Aorta (tissue), 5 donors: ENCODE data around the gene AP3B1. TPM values are rescaled to one million over a fixed set of nuclear protein-coding genes. Genes with fewer than 3 reads are reported as not detected.

Experiments
- ATAC-seq: fragments of 200-7000 bp; cut with Tn5 transposase; one replicate; pipeline ENCODE4 v1.9.1; 2022; ENCODE audit warnings: moderate library complexity; ENCODE audit not compliant: low FRiP score
- DNase-seq, 2 donors: peaks; one replicate each; pipeline ENCODE4 v3.0.0-alpha.2; 2020
- H3K27ac ChIP-seq, 2 donors: one replicate each; pipeline ENCODE4 v1.5.1; 2013; ENCODE audit warnings: low read length in 2 of 2, mild to moderate bottlenecking in 2 of 2, moderate library complexity in 2 of 2, control low read depth in 1 of 2, inconsistent platforms in 1 of 2, low read depth in 1 of 2
- H3K27me3 ChIP-seq, 2 donors: one replicate each; pipeline ENCODE4 v1.6.1; 2013; ENCODE audit warnings: control low read depth in 1 of 2, low read length in 1 of 2, mild to moderate bottlenecking in 1 of 2, moderate library complexity in 1 of 2; ENCODE audit not compliant: insufficient read depth in 2 of 2, control insufficient read depth in 1 of 2
- H3K36me3 ChIP-seq, 2 donors: one replicate each; pipeline ENCODE4 v1.6.1; 2013; ENCODE audit warnings: control low read depth in 1 of 2, low read length in 1 of 2, mild to moderate bottlenecking in 1 of 2; ENCODE audit not compliant: insufficient read depth in 2 of 2, control insufficient read depth in 1 of 2
- H3K4me1 ChIP-seq, 2 donors: one replicate each; pipeline ENCODE4 v1.6.1; 2013; ENCODE audit warnings: low read length in 2 of 2, control low read depth in 1 of 2, mild to moderate bottlenecking in 1 of 2, moderate library complexity in 1 of 2; ENCODE audit not compliant: insufficient read depth in 2 of 2, control insufficient read depth in 1 of 2
- H3K4me3 ChIP-seq, 2 donors: one replicate each; pipeline ENCODE4 v1.5.1; 2013; ENCODE audit warnings: low read length in 2 of 2, control low read depth in 1 of 2, mild to moderate bottlenecking in 1 of 2
- H3K9me3 ChIP-seq: one replicate; pipeline ENCODE4 v1.6.1; 2013; ENCODE audit warnings: mild to moderate bottlenecking, low read length; ENCODE audit not compliant: control insufficient read depth
- WGBS, 2 donors: extraction: QIAGEN DNeasy Blood & Tissue Kit; methylation state at CpG; one replicate each; pipeline ENCODE4 v1.1.7; 2013; 5-methylcytosine and 5-hydroxymethylcytosine counted together
- intact Hi-C, 2 donors: fragments of 100-400 bp; cut with DNase I; formaldehyde crosslinking; loops; one replicate each; pipeline versions ENCODE4 v1.14.2 to v1.15.0; 2022
- long read RNA-seq, 2 donors: library from polyadenylated mRNA; unstranded; transcript quantifications; one replicate each; pipeline ENCODE4 v2.0.0, GENCODE V29; 2020 to 2021
- polyA plus RNA-seq, 2 donors: library from polyadenylated mRNA; stranded (reverse); fragments of 200-250 nt; gene quantifications; one replicate each; pipeline ENCODE4 v1.2.3, GENCODE V29; 2013
- total RNA-seq, 2 donors: library from RNA; stranded (reverse); fragmentation: NEBNext Ultra II Directional; extraction: Animal tissue kit (Norgen Biotek cat#: 25700); gene quantifications; one replicate each; pipeline ENCODE4 v1.2.1, GENCODE V29; 2021
- donor health status: healthy with polysubstance abuse.
- donor health status: Bipolar disorder and iron deficiency.
- donor health status: DM: no; HTN: no; CAD: no.
- donor health status: DM: no; HTN: no; CAD: no.
- donor health status: DM: yes; HTN: yes; CAD: no.

The AP3B1 gene, protein sequence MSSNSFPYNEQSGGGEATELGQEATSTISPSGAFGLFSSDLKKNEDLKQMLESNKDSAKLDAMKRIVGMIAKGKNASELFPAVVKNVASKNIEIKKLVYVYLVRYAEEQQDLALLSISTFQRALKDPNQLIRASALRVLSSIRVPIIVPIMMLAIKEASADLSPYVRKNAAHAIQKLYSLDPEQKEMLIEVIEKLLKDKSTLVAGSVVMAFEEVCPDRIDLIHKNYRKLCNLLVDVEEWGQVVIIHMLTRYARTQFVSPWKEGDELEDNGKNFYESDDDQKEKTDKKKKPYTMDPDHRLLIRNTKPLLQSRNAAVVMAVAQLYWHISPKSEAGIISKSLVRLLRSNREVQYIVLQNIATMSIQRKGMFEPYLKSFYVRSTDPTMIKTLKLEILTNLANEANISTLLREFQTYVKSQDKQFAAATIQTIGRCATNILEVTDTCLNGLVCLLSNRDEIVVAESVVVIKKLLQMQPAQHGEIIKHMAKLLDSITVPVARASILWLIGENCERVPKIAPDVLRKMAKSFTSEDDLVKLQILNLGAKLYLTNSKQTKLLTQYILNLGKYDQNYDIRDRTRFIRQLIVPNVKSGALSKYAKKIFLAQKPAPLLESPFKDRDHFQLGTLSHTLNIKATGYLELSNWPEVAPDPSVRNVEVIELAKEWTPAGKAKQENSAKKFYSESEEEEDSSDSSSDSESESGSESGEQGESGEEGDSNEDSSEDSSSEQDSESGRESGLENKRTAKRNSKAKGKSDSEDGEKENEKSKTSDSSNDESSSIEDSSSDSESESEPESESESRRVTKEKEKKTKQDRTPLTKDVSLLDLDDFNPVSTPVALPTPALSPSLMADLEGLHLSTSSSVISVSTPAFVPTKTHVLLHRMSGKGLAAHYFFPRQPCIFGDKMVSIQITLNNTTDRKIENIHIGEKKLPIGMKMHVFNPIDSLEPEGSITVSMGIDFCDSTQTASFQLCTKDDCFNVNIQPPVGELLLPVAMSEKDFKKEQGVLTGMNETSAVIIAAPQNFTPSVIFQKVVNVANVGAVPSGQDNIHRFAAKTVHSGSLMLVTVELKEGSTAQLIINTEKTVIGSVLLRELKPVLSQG
- total RNA-seq = 10 to 100 TPM; 45.5 to 46.7 TPM
- polyA plus RNA-seq = 10 to 100 TPM; 17.8 to 28.7 TPM
- long read RNA-seq, donor 1, full-length matches to known transcripts = 1 of 83 reads
- long read RNA-seq, donor 1, partial matches to known transcripts = 65 of 83 reads
- long read RNA-seq, donor 1, other reads (novel, unspliced or antisense) = 17 of 83 reads
- long read RNA-seq, donor 2, full-length matches to known transcripts = 4 of 35 reads
- long read RNA-seq, donor 2, partial matches to known transcripts = 13 of 35 reads
- long read RNA-seq, donor 2, other reads (novel, unspliced or antisense) = 18 of 35 reads

DNA sequence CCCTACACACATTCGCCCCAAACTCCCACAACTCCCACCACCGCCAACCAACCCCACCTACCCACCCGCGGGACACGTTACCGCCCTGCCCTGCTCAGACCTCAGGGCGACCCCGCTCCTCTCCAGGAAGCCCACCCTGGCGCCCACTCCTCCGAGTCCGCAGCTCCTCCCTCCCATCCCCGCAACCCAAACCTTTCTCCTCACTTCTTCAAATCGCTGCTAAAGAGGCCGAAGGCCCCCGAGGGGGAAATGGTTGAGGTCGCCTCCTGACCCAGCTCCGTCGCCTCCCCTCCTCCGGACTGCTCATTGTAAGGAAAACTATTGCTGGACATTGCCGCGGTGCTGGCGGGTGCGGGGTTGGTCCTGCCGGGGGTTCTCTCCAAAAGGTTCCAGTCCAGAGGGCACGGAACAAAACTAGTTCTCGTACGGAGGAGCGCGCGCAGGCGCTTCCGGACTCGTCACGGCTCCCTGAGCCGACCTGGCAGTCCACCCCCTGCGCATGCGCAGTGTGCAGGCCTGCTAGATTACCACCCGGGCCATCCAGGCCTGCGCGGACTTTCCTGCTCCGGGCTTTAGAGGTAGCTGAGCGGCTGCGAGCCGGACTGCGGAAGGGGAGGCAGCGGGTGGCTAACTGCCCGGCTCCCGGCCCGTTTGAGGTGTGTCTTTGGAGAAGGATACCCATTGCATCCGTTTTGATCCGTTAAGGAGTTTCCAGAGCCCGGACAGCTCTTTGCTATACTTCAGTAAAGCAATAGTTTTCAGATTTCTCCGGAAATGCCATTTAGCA is at the start of gene AP3B1:
Gene AP3B1 (minus strand): TSS at position 451 of the 787 bp plus-strand sequence. CDS start 119 bp downstream, at position 332.
- ATAC-seq (peak; percentile 100), DNase-seq (peak; percentile 100)
- Histone ChIP-seq H3K27me3 (no peaks in the 10 kb centered on the region), H3K4me3 (peak within 1 kb of the TSS; percentile 60 to 88), H3K4me1 (no peaks in the 10 kb centered on the region), H3K27ac (peak within 1 kb of the TSS; percentile 24 to 68), H3K36me3 (no peaks in the 10 kb centered on the region), H3K9me3 (no peaks in the 10 kb centered on the region)
- 0% methylated on average over 53 of the region's 53 CpGs for WGBS, 2 donors
- intact Hi-C loops = loop anchor here (1.0 to 2.0 kb wide), 2 partner anchors 66 kb away; partner anchors contain the start of gene SCAMP1 (in 2 of the 2)

DNA sequence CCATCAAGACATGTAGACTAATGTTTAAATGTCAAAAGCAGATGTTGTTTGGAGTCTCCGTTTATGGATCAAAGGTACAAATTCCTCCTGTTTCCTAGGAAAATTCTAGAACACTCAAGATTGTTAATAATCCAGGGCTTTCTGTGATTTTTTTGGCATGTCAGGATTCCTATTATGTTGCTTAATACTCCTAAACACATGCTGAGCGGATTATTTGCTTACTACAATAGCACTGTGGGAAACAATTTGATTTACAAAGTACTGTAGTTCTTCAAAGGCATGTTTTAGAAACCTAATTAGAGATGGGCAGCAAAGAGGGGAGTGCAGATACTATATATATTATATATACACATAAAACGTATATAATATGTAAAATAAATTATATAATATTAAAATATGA is 46.9 kb upstream of the AP3B1 start:
- Histone ChIP-seq H3K4me1 (no peaks in the 10 kb centered on the region), H3K9me3 (peaks cover 7% of the 10 kb centered on the region), H3K27ac (no peak overlapping the region), H3K27me3 (no peaks in the 10 kb centered on the region), H3K36me3 (no peaks in the 10 kb centered on the region), H3K4me3 (no peak overlapping the region)
- no peak for DNase-seq
- intact Hi-C loops = no loop called here
- 48 to 54% methylated on average over 3 of the region's 3 CpGs for WGBS, 2 donors
- no peak for ATAC-seq

DNA sequence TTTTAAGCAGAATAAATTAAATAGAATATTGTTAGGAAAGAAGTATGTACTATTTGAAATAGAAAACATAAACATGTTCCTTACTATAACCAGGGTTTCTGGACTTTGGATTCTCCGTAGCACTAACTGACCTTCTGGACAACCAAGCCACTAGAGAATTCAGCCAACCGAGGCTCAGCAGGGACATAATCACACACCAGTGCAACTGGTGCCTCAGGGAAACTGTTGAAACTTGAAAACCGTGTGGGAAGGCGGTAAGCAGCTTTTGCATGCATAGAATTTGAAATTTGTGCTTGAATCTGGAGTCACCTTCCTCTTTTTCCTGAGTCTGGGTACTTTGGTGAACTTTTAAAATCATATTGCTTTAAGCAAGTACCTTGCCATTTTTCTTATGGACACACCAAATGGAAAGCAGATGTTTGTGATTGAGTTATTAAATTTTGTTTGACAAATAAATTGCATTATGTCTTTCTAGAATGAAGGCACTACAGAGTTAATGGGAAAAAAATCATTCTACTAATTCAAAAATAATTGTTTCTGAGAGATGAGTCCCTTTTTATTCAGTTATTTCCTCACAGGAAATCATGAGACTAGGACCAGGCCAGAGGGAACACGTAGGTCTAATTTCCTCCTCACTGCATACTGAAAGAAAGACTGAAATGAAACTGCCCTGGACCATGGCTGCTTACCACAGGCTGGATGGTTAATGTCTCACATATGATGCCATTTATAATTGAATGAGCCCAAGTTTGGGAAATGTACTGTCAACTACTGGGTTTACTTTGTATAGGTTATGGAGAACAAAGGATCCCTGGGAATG is 45.3 kb upstream of the AP3B1 start:
- ATAC-seq = no peak
- Histone ChIP-seq H3K4me1 (no peaks in the 10 kb centered on the region), H3K27me3 (no peaks in the 10 kb centered on the region), H3K9me3 (peaks cover 7% of the 10 kb centered on the region), H3K27ac (no peak overlapping the region), H3K36me3 (no peaks in the 10 kb centered on the region), H3K4me3 (no peak overlapping the region)
- DNase-seq = no peak
- intact Hi-C loops = no loop called here
- 83 to 87% methylated on average over 5 of the region's 5 CpGs for WGBS, 2 donors

DNA sequence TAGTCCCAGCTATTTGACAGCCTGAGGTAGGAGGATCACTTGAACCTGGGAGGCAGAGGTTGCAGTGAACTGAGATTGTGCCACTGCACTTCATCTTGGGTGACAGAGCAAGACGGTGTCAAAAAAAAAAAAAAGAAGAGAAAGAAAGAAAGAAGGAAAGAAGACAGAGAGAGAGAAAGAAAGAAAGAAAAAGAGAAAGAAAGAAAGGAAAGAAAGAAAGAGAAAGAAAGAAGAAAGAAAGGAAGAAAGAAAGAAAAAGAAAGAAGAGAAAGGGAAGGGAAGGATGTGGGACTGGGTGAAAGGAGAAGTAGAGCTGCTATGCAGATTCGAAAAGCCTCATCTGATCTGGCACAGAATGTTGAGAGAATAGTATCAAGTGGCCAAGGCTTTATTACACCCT is 42.2 kb upstream of the AP3B1 start:
- intact Hi-C loops = no loop called here
- ATAC-seq (no peak), DNase-seq (no peak)
- Histone ChIP-seq H3K36me3 (no peaks in the 10 kb centered on the region), H3K4me1 (no peaks in the 10 kb centered on the region), H3K27ac (no peak overlapping the region), H3K4me3 (no peak overlapping the region), H3K27me3 (no peaks in the 10 kb centered on the region), H3K9me3 (peaks cover 7% of the 10 kb centered on the region)
- WGBS, 2 donors = 81 to 90% methylated on average over 2 of the region's 2 CpGs

DNA sequence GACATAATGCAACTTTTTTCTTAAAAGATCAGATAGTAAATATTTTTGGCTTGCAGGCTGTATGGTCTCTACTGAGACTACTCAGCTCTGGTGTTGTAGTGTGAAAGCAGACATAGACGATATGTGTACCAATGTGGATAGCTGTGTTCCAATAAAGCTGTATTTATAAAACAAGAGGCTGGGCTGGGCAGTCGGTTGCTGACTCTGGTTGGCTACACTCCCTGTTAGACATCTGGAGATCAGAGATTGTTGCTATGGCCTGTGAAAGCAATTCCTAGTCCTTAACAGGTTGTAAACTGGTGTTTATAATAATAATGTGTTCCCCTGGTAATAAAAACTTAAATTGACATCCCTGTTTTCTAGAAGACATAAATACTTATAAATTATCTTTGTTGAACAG is 41.5 kb upstream of the AP3B1 start:
- H3K4me3 ChIP-seq = no peak overlapping the region
- intact Hi-C loops = no loop called here
- no peaks in the 10 kb centered on the region for H3K27me3 ChIP-seq
- ATAC-seq (no peak), DNase-seq (no peak)
- H3K27ac ChIP-seq = no peak overlapping the region
- WGBS, 2 donors = 67 to 68% methylated on average over 2 of the region's 2 CpGs
- H3K4me1 ChIP-seq = no peaks in the 10 kb centered on the region
- H3K36me3 ChIP-seq = no peaks in the 10 kb centered on the region
- peaks cover 7% of the 10 kb centered on the region for H3K9me3 ChIP-seq

DNA sequence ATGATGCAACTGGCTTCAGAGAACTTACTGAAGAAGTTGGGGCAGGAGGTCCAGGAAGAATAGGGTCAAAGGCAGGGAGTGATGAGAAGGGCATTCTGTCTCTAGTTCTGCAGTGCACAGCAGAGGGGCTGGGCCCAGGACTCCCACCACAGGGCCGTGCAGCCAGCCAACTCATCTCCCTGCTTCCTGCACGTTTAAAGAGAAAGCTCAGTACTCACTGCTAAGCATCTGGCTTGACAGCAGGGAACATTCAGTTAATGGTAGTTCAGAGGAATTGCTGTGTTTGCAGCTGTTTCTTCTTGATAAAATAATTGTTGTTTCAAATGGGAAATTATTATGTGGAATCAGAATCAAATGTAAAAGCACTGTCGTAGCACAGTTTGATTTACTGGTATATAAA is 40.3 kb upstream of the AP3B1 start:
- intact Hi-C loops = no loop called here
- no peaks in the 10 kb centered on the region for H3K27me3 ChIP-seq
- peaks cover 7% of the 10 kb centered on the region for H3K9me3 ChIP-seq
- no peak overlapping the region for H3K4me3 ChIP-seq
- no peaks in the 10 kb centered on the region for H3K36me3 ChIP-seq
- ATAC-seq = no peak
- DNase-seq = no peak
- 45% methylated on average over 3 of the region's 3 CpGs for WGBS, 2 donors
- H3K4me1 ChIP-seq = no peaks in the 10 kb centered on the region
- H3K27ac ChIP-seq = no peak overlapping the region

DNA sequence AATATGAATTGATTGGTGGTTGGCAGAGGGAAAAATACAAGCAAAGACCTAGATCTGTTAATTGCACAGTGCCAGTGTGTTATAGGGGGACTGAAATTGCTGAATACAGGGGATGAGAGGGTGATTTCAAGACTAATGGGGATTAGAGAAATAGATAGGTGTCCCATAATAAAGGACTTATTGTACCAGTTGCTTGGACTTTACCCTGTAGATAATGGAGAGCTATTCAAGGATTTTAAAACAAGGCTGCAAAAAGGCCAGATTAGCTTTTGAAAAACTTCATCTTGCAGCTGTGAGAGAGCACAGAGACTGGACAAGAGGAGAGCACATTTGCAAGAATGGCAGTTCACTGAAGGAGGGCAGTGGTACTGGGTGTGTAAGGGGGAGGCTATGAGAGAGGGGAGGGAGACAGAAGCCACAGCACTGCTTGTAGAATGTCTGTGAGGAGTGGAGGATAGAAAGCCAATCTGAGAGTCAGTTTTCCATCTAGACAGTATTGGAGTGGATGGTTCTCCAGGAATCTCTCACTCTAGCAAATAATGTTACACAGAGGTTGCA is 37.1 kb upstream of the AP3B1 start:
- no peaks in the 10 kb centered on the region for H3K4me1 ChIP-seq
- no peak overlapping the region for H3K4me3 ChIP-seq
- no peaks in the 10 kb centered on the region for H3K27me3 ChIP-seq
- intact Hi-C loops = no loop called here
- H3K9me3 ChIP-seq = no peaks in the 10 kb centered on the region
- no peaks in the 10 kb centered on the region for H3K36me3 ChIP-seq
- DNase-seq (no peak), ATAC-seq (no peak)
- no peak overlapping the region for H3K27ac ChIP-seq
